Measurements from ENCODE around the gene SPSB3. TPM values are rescaled to one million over a fixed set of nuclear protein-coding genes. Genes with fewer than 3 reads are reported as not detected.

SPSB3 gene
- total and polyA plus RNA-seq, 2 of the 4 experiments (the other 2 are of a cell fraction): 9.1 to 30.8 TPM

DNA sequence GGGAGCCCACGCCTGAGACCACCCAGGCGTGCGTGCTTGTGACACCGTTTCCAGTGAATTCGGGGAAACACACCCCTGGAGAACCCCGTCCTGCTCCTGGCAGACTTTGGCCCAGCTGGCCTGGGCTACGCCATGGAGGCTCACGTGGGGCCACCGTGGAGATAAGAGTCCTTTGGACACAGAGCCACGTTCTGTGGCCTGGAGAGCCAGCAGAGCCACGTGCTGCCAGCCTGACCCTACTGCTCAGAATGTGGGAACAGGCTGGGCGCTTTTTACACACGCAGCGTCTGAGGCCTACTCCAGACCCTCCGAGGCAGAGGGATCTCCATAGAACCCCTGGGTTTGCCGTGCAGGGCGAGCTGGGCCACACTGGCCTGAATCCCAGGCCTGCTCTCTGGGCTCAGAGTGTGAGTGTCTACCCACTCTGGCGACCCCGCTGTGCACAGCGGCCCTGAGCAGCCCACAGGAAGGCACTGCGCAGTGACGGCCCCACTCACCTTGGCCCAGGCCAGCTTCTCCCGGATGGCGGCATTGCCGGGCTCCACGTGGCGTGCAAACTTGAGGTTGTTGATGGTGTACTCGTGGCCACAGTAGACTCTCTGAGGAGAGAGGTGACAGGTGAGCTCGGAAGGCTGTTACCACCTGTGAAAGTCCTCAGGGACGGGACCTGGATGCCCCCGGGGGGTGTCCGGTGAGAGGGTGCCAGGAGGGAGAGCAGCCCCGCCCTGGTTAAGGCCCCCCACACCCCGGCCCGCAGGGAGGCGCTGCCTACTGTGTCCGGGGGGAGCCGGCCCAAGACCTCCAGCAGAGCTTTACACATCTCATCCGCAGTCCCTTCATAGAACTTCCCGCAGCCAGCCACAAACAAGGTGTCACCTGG, 34.3 kb upstream of the SPSB3 start:
- peaks cover 4% of the 10 kb centered on the region; the same call in 1 of the 2 replicates for H3K4me1 ChIP-seq (ENCODE audit: control insufficient read depth, insufficient read depth, low read length)

More for the DNA sequence above, 34.3 kb upstream of the SPSB3 start:
- peaks cover 2% of the 10 kb centered on the region; the same call in 1 of the 2 replicates for H3K9me1 ChIP-seq (ENCODE audit: insufficient read depth, low read length)
- no peak overlapping the region for H3K18ac ChIP-seq (ENCODE audit: low read depth, low read length)
- no peaks in the 10 kb centered on the region for H3K9me3 ChIP-seq (ENCODE audit: control insufficient read depth, insufficient read depth, low read length)
- no peak overlapping the region for H3K4me2 ChIP-seq (ENCODE audit: low read depth, low read length)
- intact Hi-C loops (cut with micrococcal nuclease) (no loop called here), in situ Hi-C loops (cut with MboI; ENCODE audit: low sequenced_read_pairs) (no loop called here), dilution Hi-C loops (cut with HindIII; ENCODE audit: low sequenced_read_pairs, unreplicated experiment) (no loop called here)
- BruUV-seq (replicated peaks): no TSS peak
- no peak overlapping the region for H3K14ac ChIP-seq (replicated peaks; ENCODE audit: low read depth, low read length)
- no peak overlapping the region for H2AFZ ChIP-seq (replicated peaks; ENCODE audit: low read length, poor library complexity)
- ChIA-PET POLR2A (ENCODE audit: unreplicated experiment) (no interaction called here), CTCF (no interaction called here)
- H2AK9ac ChIP-seq (replicated peaks; ENCODE audit: low read depth, low read length, poor library complexity): peak overlapping the region; percentile 79
- no peaks in the 10 kb centered on the region for H3K27me3 ChIP-seq (ENCODE audit: control insufficient read depth, insufficient read depth, low read length)
- H3K79me1 ChIP-seq (ENCODE audit: low read depth in 1 of 2, low read length in 2 of 2): no peaks in the 10 kb centered on the region
- H3K9ac ChIP-seq (ENCODE audit: low read depth, low read length): no peak overlapping the region
- no peaks in the 10 kb centered on the region for H4K20me1 ChIP-seq (ENCODE audit: insufficient read depth, low read length)
- no peak overlapping the region for H2BK15ac ChIP-seq (ENCODE audit: low read depth, low read length)
- H2BK20ac ChIP-seq (ENCODE audit: low read depth, low read length): no peak overlapping the region
- no peak overlapping the region for H3K27ac ChIP-seq (ENCODE audit: insufficient read depth, low read length)
- no peak overlapping the region for H3K56ac ChIP-seq (ENCODE audit: extremely low read depth, insufficient read depth, low read length)
- H4K5ac ChIP-seq (ENCODE audit: low read depth, low read length): no peak overlapping the region
- DNase-seq: no peak
- H3K4ac ChIP-seq (ENCODE audit: low read depth, low read length): no peak overlapping the region
- TF ChIP-seq RCOR1 (IDR thresholded peaks at IDR 0.05; ENCODE audit: insufficient replicate concordance, low read length) (no peak), MXI1 (IDR thresholded peaks at IDR 0.05; ENCODE audit: borderline replicate concordance, low read depth, low read length) (no peak), CHD1 (IDR thresholded peaks at IDR 0.05; ENCODE audit: low read depth, low read length) (no peak)
- TF ChIP-seq, protein P1, sequence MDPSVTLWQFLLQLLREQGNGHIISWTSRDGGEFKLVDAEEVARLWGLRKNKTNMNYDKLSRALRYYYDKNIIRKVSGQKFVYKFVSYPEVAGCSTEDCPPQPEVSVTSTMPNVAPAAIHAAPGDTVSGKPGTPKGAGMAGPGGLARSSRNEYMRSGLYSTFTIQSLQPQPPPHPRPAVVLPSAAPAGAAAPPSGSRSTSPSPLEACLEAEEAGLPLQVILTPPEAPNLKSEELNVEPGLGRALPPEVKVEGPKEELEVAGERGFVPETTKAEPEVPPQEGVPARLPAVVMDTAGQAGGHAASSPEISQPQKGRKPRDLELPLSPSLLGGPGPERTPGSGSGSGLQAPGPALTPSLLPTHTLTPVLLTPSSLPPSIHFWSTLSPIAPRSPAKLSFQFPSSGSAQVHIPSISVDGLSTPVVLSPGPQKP (IDR thresholded peaks at IDR 0.05; ENCODE audit: borderline replicate concordance, low read depth, low read length): no peak
- TF ChIP-seq, protein P2, sequence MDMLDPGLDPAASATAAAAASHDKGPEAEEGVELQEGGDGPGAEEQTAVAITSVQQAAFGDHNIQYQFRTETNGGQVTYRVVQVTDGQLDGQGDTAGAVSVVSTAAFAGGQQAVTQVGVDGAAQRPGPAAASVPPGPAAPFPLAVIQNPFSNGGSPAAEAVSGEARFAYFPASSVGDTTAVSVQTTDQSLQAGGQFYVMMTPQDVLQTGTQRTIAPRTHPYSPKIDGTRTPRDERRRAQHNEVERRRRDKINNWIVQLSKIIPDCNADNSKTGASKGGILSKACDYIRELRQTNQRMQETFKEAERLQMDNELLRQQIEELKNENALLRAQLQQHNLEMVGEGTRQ (IDR thresholded peaks at IDR 0.05; ENCODE audit: low read depth, low read length): no peak
- peaks cover 15% of the 10 kb centered on the region for H3K36me3 ChIP-seq (ENCODE audit: control insufficient read depth, insufficient read depth, low read length)
- no peak overlapping the region for H2BK5ac ChIP-seq (ENCODE audit: low read depth, low read length, poor library complexity, severe bottlenecking)
- H4K91ac ChIP-seq (ENCODE audit: insufficient read depth, low read depth, low read length): no peak overlapping the region
- 97% methylated on average over 16 of the region's 40 CpGs; no CpG with 5 or more reads in 1 of the 2 experiments for WGBS, 2 experiments (ENCODE audit: extremely low coverage in 2 of 2, insufficient read length in 1 of 2)
- no peak overlapping the region for H3K4me3 ChIP-seq (ENCODE audit: insufficient read depth, low read depth, low read length)
- no peak overlapping the region for H4K8ac ChIP-seq (ENCODE audit: low read depth in 2 of 2, low read length in 2 of 2)
- no peak overlapping the region for H3K23ac ChIP-seq (ENCODE audit: low read depth, low read length)
- no peak overlapping the region for H2BK120ac ChIP-seq (ENCODE audit: low read depth, low read length)
- ATAC-seq (ENCODE audit: low read depth): no peak
- no peak overlapping the region for H2AK5ac ChIP-seq (ENCODE audit: low read depth, low read length)

Data from IMR-90 (cell line).